Osteocyte (in vitro differentiated cells): ENCODE measurements around the gene SEH1L. TPM values are rescaled to one million over a fixed set of nuclear protein-coding genes. Genes with fewer than 3 reads are reported as not detected.

Experiments used
- DNase-seq: peaks from one replicate; pipeline ENCODE4 v3.0.0; 2021; ENCODE audit warnings: mixed read lengths; ENCODE audit not compliant: unreplicated experiment; ENCODE audit errors: extremely low spot score
- H3K27ac Mint-ChIP-seq: one replicate; pipeline ENCODE4 v1.8.0; 2021; ENCODE audit warnings: mild to moderate bottlenecking, mixed read lengths; ENCODE audit not compliant: unreplicated experiment
- H3K27me3 Mint-ChIP-seq: one replicate; pipeline ENCODE4 v1.8.0; 2021; ENCODE audit warnings: mixed read lengths; ENCODE audit not compliant: unreplicated experiment
- H3K36me3 Mint-ChIP-seq: one replicate; pipeline ENCODE4 v1.8.0; 2021; ENCODE audit warnings: mixed read lengths; ENCODE audit not compliant: unreplicated experiment
- H3K4me1 Mint-ChIP-seq: one replicate; pipeline ENCODE4 v1.8.0; 2021; ENCODE audit warnings: mixed read lengths; ENCODE audit not compliant: unreplicated experiment
- H3K4me3 Mint-ChIP-seq: one replicate; pipeline ENCODE4 v1.8.0; 2021; ENCODE audit warnings: mild to moderate bottlenecking, moderate library complexity, mixed read lengths; ENCODE audit not compliant: unreplicated experiment
- H3K9me3 Mint-ChIP-seq: one replicate; pipeline ENCODE4 v1.8.0; 2021; ENCODE audit warnings: mixed read lengths; ENCODE audit not compliant: unreplicated experiment
- CTCF ChIP-seq: fragments of 200-600 bp; sonication (generic); IDR thresholded peaks from 2 replicates; pipeline ENCODE4 v1.5.0; 2021; ENCODE audit warnings: antibody characterized with exemption, mild to moderate bottlenecking, moderate library complexity
- total RNA-seq: library from RNA; stranded (reverse); gene quantifications from 2 replicates; pipeline ENCODE4 v1.2.1, GENCODE V29; 2021

The SEH1L gene
- total RNA-seq, 1 donor from 2014 or later: 47.5 TPM

- H3K27ac Mint-ChIP-seq: no peak overlapping the region
- no peaks in the 10 kb centered on the region for H3K27me3 Mint-ChIP-seq
- peaks cover 9% of the 10 kb centered on the region for H3K9me3 Mint-ChIP-seq
- no peak for DNase-seq
- no peak overlapping the region for H3K4me3 Mint-ChIP-seq
- H3K4me1 Mint-ChIP-seq: no peaks in the 10 kb centered on the region
- no peak for TF ChIP-seq CTCF
- peaks cover 64% of the 10 kb centered on the region for H3K36me3 Mint-ChIP-seq
These were observed 70.6 kb downstream of the SEH1L start for GRCh38 chr18:13018374-13018773.

- no peak for DNase-seq
- H3K27me3 Mint-ChIP-seq: no peaks in the 10 kb centered on the region
- H3K4me1 Mint-ChIP-seq: no peaks in the 10 kb centered on the region
- H3K9me3 Mint-ChIP-seq: peaks cover 13% of the 10 kb centered on the region
- H3K27ac Mint-ChIP-seq: no peak overlapping the region
- H3K4me3 Mint-ChIP-seq: no peak overlapping the region
- peaks cover 73% of the 10 kb centered on the region for H3K36me3 Mint-ChIP-seq
- TF ChIP-seq CTCF: no peak
These were observed 71.5 kb downstream of the SEH1L start for GRCh38 chr18:13019301-13019700.

DNA sequence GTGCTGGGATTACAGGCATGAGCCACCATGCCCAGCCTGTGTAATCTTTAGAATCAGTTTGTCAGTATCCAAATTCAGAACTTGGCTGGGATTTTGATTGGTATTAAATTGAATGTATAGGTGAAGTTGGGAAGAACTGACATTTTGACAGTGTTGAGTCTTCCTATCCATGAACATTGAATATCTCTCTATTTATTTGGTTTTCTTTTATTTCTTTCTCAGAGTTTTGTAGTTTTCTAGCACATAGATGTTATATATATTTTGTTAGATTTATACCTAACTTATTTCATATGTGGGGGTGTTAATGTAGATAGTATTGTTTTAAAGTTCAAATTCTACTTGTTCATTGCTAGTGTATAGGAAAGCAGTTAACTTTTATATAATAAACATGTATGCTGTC is 74.8 kb downstream of the SEH1L start:
- DNase-seq: no peak
- Mint-ChIP-seq H3K27me3 (no peaks in the 10 kb centered on the region), H3K4me3 (no peak overlapping the region), H3K9me3 (peaks cover 13% of the 10 kb centered on the region), H3K36me3 (peaks cover 55% of the 10 kb centered on the region), H3K4me1 (peaks cover 21% of the 10 kb centered on the region), H3K27ac (no peak overlapping the region)
- TF ChIP-seq CTCF: no peak

DNA sequence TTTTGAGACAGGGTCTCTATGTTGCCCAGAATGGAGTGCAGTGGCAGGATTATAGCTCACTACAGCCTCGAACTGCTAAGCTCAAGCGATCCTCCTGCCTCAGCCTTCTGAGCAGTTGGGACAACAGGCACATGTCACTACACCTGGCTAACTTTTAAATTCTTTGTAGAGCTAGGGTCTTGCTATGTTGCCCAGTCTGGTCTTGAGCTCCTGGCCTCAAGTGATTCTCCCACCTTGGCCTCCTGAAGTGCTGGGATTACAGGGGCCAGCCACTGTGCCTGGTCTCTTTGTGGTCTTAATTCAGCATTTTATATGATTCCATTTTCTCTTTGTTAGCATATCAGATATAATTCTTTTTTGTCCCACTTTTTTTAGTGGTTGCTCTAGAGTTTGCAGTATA is 77.4 kb downstream of the SEH1L start:
- no peak for TF ChIP-seq CTCF
- Mint-ChIP-seq H3K4me1 (peaks cover 27% of the 10 kb centered on the region), H3K36me3 (peaks cover 40% of the 10 kb centered on the region), H3K27me3 (no peaks in the 10 kb centered on the region), H3K4me3 (no peak overlapping the region), H3K9me3 (peaks cover 13% of the 10 kb centered on the region), H3K27ac (no peak overlapping the region)
- no peak for DNase-seq

- no peak for TF ChIP-seq CTCF
- peaks cover 13% of the 10 kb centered on the region for H3K9me3 Mint-ChIP-seq
- no peaks in the 10 kb centered on the region for H3K27me3 Mint-ChIP-seq
- no peak overlapping the region for H3K4me3 Mint-ChIP-seq
- peaks cover 27% of the 10 kb centered on the region for H3K4me1 Mint-ChIP-seq
- DNase-seq: no peak
- H3K36me3 Mint-ChIP-seq: peaks cover 38% of the 10 kb centered on the region
- H3K27ac Mint-ChIP-seq: peak overlapping the region; percentile 77
These were observed 78.9 kb downstream of the SEH1L start for GRCh38 chr18:13026583-13027270.
